Transverse colon (tissue), 3 donors: ENCODE results near the gene GAB3.
"Not testable (repeated sequence)": the region's sequence is repeated elsewhere in the genome, so short reads cannot be mapped to it uniquely, and the experiment has no call there.

Source experiments
- CTCF ChIP-seq, 5 experiments: fragments of 200-600 bp in 3 of 5; fragments of 450-650 bp in 2 of 5; sonication (generic) in 3 of 5; IDR thresholded peaks; 1 replicate in 2 of 5; 2 replicates in 3 of 5; pipeline ENCODE4 v1.5.1; 2016 to 2017; ENCODE audit warnings: antibody characterized with exemption in 5 of 5, inconsistent platforms in 3 of 5, mild to moderate bottlenecking in 2 of 5, moderate library complexity in 1 of 5
- POLR2A ChIP-seq: fragments of 450-650 bp; IDR thresholded peaks from one replicate; pipeline ENCODE4 v1.6.1; 2016; ENCODE audit warnings: antibody characterized with exemption, mild to moderate bottlenecking, moderate library complexity

GRCh38 chrX:154653413-154653812, 97.5 kb downstream of the GAB3 start, which contains the start of gene CTAG2:
- TF ChIP-seq CTCF (IDR thresholded peaks at IDR 0.05); POLR2A: not testable (repeated sequence)
